ENCODE measurements around the gene RNF14. TPM values are rescaled to one million over a fixed set of nuclear protein-coding genes. Genes with fewer than 3 reads are reported as not detected.

The RNF14 gene
- total and polyA plus RNA-seq, 4 donors: 22.9 to 50.6 (median 32.5) TPM

DNA sequence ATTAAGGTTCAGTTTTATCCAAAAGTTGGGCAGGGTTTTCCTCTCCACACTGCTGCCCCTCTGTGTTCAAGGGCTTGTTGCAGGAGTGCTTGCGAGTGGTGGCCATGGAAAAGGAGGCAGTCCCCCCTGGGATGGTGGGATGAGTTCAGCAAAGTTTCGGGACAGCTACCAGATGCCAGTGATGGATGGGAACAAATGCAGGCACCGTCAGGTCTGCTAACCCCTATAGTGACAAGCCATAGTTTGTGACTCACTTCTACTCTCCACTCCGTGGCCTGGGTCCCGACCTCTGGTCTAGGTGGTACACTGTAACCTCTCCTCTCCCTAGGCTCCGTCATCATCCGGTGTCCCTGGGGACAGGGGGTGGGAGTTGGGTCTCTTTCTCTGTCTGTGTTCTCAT, 3.8 kb upstream of the RNF14 start:
- WGBS: 85% methylated on average over 7 of the region's 7 CpGs
- Histone ChIP-seq H3K36me3 (ENCODE audit: control insufficient read depth in 4 of 4, insufficient read depth in 3 of 4, low read depth in 1 of 4, low read length in 3 of 4) (no peaks in the 10 kb centered on the region), H3K4me3 (ENCODE audit: low read depth in 1 of 3, low read length in 3 of 3) (no peak overlapping the region), H3K27ac (ENCODE audit: low read depth in 1 of 2, low read length in 2 of 2) (no peak overlapping the region), H3K4me1 (ENCODE audit: control insufficient read depth in 4 of 4, insufficient read depth in 4 of 4, low read length in 3 of 4) (peaks cover 3 to 37% (median 22%) of the 10 kb centered on the region in 4 donors), H3K9ac (ENCODE audit: low read depth in 1 of 2, low read length in 2 of 2) (no peak overlapping the region), H3K9me3 (ENCODE audit: control insufficient read depth in 4 of 4, low read length in 3 of 4) (no peaks in the 10 kb centered on the region), H3K27me3 (ENCODE audit: control insufficient read depth in 4 of 4, insufficient read depth in 4 of 4, low read length in 3 of 4) (no peaks in the 10 kb centered on the region)
- no peak for DNase-seq (ENCODE audit: low spot score)
- TF ChIP-seq RAD21 (IDR thresholded peaks at IDR 0.05): no peak
- TF ChIP-seq JUND (IDR thresholded peaks at IDR 0.05): no peak
- no peak for TF ChIP-seq EGR1 (IDR thresholded peaks at IDR 0.05; ENCODE audit: low read depth in 2 of 2)

DNA sequence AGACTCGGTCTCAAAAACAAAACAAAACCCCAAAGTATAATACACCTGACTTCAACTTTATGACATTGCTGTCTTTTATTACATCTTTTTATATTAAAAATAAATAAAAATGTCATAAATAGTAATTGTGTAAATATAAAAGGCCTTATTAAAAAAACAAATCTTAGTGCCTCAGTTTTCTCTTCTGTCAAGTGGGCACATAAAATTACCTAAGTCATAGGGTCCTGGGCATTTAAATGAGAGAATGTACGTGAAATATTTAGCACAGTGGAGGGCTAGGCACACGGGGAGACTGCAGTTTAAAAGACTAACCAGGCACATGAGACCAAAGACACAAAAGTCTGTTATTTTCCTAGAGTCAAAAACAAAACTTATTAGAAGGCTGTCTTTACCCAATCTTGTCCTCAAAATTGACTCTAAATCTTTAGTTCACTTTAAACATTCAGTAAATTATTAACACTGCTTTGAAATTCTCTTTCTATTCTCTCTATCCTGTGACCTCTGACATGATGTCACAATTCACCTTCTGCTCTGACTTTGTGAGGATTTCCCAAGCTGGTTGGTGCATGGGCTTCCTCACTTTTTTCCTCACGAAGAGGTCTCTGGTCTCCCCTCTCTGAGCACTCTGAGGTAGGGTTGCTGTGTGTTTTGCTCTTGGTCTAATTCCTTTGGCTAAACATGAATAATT, 2.5 kb upstream of the RNF14 start:
- H3K27me3 ChIP-seq (ENCODE audit: control insufficient read depth in 4 of 4, insufficient read depth in 4 of 4, low read length in 3 of 4): no peaks in the 10 kb centered on the region
- H3K27ac ChIP-seq (ENCODE audit: low read depth in 1 of 2, low read length in 2 of 2): peak overlapping the region; percentile 83
- no peak for DNase-seq (ENCODE audit: low spot score)
- H3K9me3 ChIP-seq (ENCODE audit: control insufficient read depth in 4 of 4, low read length in 3 of 4): no peaks in the 10 kb centered on the region
- peak overlapping the region in 1 of 2 donors; percentile 11 for H3K9ac ChIP-seq (ENCODE audit: low read depth in 1 of 2, low read length in 2 of 2)
- H3K4me3 ChIP-seq (ENCODE audit: low read depth in 1 of 3, low read length in 3 of 3): peak overlapping the region; percentile 32 to 49 (median 46)
- WGBS: 55% methylated on average over 4 of the region's 4 CpGs
- H3K4me1 ChIP-seq (ENCODE audit: control insufficient read depth in 4 of 4, insufficient read depth in 4 of 4, low read length in 3 of 4): peaks cover 5 to 38% (median 28%) of the 10 kb centered on the region in 4 donors
- TF ChIP-seq FOXA2 (IDR thresholded peaks at IDR 0.05): no peak
- TF ChIP-seq EGR1 (IDR thresholded peaks at IDR 0.05; ENCODE audit: low read depth in 2 of 2): no peak
- peak; percentile 59 to 65 for TF ChIP-seq HNF4A (conservative IDR thresholded peaks at IDR 0.05)
- TF ChIP-seq, protein P1, sequence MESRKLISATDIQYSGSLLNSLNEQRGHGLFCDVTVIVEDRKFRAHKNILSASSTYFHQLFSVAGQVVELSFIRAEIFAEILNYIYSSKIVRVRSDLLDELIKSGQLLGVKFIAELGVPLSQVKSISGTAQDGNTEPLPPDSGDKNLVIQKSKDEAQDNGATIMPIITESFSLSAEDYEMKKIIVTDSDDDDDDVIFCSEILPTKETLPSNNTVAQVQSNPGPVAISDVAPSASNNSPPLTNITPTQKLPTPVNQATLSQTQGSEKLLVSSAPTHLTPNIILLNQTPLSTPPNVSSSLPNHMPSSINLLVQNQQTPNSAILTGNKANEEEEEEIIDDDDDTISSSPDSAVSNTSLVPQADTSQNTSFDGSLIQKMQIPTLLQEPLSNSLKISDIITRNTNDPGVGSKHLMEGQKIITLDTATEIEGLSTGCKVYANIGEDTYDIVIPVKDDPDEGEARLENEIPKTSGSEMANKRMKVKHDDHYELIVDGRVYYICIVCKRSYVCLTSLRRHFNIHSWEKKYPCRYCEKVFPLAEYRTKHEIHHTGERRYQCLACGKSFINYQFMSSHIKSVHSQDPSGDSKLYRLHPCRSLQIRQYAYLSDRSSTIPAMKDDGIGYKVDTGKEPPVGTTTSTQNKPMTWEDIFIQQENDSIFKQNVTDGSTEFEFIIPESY (IDR thresholded peaks at IDR 0.05): peak; percentile 31
- peak; percentile 74 for TF ChIP-seq SP1 (IDR thresholded peaks at IDR 0.05)
- peak; percentile 58 to 65 for TF ChIP-seq RXRA (IDR thresholded peaks at IDR 0.05)
- peak in 1 of 2 donors; percentile 8 for TF ChIP-seq RAD21 (IDR thresholded peaks at IDR 0.05)
- TF ChIP-seq NR2F2 (IDR thresholded peaks at IDR 0.05): peak; percentile 67
- TF ChIP-seq TAF1 (conservative IDR thresholded peaks at IDR 0.05): peak; percentile 65
- TF ChIP-seq, protein P2, sequence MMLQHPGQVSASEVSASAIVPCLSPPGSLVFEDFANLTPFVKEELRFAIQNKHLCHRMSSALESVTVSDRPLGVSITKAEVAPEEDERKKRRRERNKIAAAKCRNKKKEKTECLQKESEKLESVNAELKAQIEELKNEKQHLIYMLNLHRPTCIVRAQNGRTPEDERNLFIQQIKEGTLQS (IDR thresholded peaks at IDR 0.05): no peak
- TF ChIP-seq HNF4G (IDR thresholded peaks at IDR 0.05): no peak
- TF ChIP-seq, protein P3, sequence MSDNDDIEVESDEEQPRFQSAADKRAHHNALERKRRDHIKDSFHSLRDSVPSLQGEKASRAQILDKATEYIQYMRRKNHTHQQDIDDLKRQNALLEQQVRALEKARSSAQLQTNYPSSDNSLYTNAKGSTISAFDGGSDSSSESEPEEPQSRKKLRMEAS (IDR thresholded peaks at IDR 0.05): peak; percentile 38
- no peak for TF ChIP-seq YY1 (IDR thresholded peaks at IDR 0.05)
- TF ChIP-seq GABPA (IDR thresholded peaks at IDR 0.05 in 1 of 2, conservative IDR thresholded peaks at IDR 0.05 in 1 of 2): peak in 1 of 2 donors; percentile 16
- TF ChIP-seq FOXA1 (IDR thresholded peaks at IDR 0.05): no peak
- TF ChIP-seq JUND (IDR thresholded peaks at IDR 0.05): peak in 1 of 2 donors; percentile 44
- TF ChIP-seq, protein P4, sequence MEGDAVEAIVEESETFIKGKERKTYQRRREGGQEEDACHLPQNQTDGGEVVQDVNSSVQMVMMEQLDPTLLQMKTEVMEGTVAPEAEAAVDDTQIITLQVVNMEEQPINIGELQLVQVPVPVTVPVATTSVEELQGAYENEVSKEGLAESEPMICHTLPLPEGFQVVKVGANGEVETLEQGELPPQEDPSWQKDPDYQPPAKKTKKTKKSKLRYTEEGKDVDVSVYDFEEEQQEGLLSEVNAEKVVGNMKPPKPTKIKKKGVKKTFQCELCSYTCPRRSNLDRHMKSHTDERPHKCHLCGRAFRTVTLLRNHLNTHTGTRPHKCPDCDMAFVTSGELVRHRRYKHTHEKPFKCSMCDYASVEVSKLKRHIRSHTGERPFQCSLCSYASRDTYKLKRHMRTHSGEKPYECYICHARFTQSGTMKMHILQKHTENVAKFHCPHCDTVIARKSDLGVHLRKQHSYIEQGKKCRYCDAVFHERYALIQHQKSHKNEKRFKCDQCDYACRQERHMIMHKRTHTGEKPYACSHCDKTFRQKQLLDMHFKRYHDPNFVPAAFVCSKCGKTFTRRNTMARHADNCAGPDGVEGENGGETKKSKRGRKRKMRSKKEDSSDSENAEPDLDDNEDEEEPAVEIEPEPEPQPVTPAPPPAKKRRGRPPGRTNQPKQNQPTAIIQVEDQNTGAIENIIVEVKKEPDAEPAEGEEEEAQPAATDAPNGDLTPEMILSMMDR (IDR thresholded peaks at IDR 0.05; ENCODE audit: low read depth, low read length, missing input control): no peak
- TF ChIP-seq, protein P5, sequence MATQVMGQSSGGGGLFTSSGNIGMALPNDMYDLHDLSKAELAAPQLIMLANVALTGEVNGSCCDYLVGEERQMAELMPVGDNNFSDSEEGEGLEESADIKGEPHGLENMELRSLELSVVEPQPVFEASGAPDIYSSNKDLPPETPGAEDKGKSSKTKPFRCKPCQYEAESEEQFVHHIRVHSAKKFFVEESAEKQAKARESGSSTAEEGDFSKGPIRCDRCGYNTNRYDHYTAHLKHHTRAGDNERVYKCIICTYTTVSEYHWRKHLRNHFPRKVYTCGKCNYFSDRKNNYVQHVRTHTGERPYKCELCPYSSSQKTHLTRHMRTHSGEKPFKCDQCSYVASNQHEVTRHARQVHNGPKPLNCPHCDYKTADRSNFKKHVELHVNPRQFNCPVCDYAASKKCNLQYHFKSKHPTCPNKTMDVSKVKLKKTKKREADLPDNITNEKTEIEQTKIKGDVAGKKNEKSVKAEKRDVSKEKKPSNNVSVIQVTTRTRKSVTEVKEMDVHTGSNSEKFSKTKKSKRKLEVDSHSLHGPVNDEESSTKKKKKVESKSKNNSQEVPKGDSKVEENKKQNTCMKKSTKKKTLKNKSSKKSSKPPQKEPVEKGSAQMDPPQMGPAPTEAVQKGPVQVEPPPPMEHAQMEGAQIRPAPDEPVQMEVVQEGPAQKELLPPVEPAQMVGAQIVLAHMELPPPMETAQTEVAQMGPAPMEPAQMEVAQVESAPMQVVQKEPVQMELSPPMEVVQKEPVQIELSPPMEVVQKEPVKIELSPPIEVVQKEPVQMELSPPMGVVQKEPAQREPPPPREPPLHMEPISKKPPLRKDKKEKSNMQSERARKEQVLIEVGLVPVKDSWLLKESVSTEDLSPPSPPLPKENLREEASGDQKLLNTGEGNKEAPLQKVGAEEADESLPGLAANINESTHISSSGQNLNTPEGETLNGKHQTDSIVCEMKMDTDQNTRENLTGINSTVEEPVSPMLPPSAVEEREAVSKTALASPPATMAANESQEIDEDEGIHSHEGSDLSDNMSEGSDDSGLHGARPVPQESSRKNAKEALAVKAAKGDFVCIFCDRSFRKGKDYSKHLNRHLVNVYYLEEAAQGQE (IDR thresholded peaks at IDR 0.05): no peak
- H3K36me3 ChIP-seq (ENCODE audit: control insufficient read depth in 4 of 4, insufficient read depth in 3 of 4, low read depth in 1 of 4, low read length in 3 of 4): peaks cover 0 to 2% (median 0%) of the 10 kb centered on the region in 4 donors

Data from liver (tissue), 9 donors.